ENCODE measurements around the gene AGBL4. TPM values are rescaled to one million over a fixed set of nuclear protein-coding genes. Genes with fewer than 3 reads are reported as not detected.

AGBL4 gene
- total RNA-seq, 4 donors from 2014 or later: 0.13 TPM; not detected in 3

GRCh38 chr1:49686107-49686506 is 337.6 kb downstream of the AGBL4 start:
- no peak overlapping the region for H3K27ac ChIP-seq (replicated peaks in 1 of 4)
- no peak overlapping the region for H3K4me3 ChIP-seq
- intact Hi-C loops (cut with DNase I): no loop called here
- peaks cover 0 to 24% (median 7%) of the 10 kb centered on the region in 4 donors for H3K9me3 ChIP-seq
- no peak for DNase-seq (ENCODE audit: extremely low spot score)
- H3K27me3 ChIP-seq: no peaks in the 10 kb centered on the region
- no peaks in the 10 kb centered on the region for H3K4me1 ChIP-seq
- WGBS: 73% methylated on average over 3 of the region's 3 CpGs
- no peaks in the 10 kb centered on the region for H3K36me3 ChIP-seq
- TF ChIP-seq POLR2AphosphoS5 (IDR thresholded peaks at IDR 0.05) (no peak), EP300 (IDR thresholded peaks at IDR 0.05) (no peak), CTCF (IDR thresholded peaks at IDR 0.05) (no peak), POLR2A (IDR thresholded peaks at IDR 0.05; ENCODE audit: low read depth) (no peak)

- no peaks in the 10 kb centered on the region for H3K36me3 ChIP-seq
- H3K4me1 ChIP-seq: no peaks in the 10 kb centered on the region
- H3K9me3 ChIP-seq: peaks cover 0 to 8% (median 0%) of the 10 kb centered on the region in 4 donors
- no peak for TF ChIP-seq EP300 (IDR thresholded peaks at IDR 0.05)
- no peak for TF ChIP-seq CTCF (IDR thresholded peaks at IDR 0.05)
- no peak for TF ChIP-seq POLR2AphosphoS5 (IDR thresholded peaks at IDR 0.05)
- TF ChIP-seq POLR2A (IDR thresholded peaks at IDR 0.05; ENCODE audit: low read depth): no peak
- no peaks in the 10 kb centered on the region for H3K27me3 ChIP-seq
- WGBS: 50% methylated on average over 2 of the region's 2 CpGs
- DNase-seq (ENCODE audit: extremely low spot score): no peak
- no peak overlapping the region for H3K4me3 ChIP-seq
- H3K27ac ChIP-seq (replicated peaks in 1 of 4): no peak overlapping the region
- intact Hi-C loops (cut with DNase I): no loop called here
Measured at GRCh38 chr1:49677706-49678105, 346.0 kb downstream of the AGBL4 start.

- TF ChIP-seq EP300 (IDR thresholded peaks at IDR 0.05) (no peak), POLR2AphosphoS5 (IDR thresholded peaks at IDR 0.05) (no peak), POLR2A (IDR thresholded peaks at IDR 0.05; ENCODE audit: low read depth) (no peak), CTCF (IDR thresholded peaks at IDR 0.05) (no peak)
- H3K4me1 ChIP-seq: no peaks in the 10 kb centered on the region
- peaks cover 0 to 26% (median 12%) of the 10 kb centered on the region in 4 donors for H3K9me3 ChIP-seq
- WGBS: 59% methylated on average over 3 of the region's 3 CpGs
- H3K4me3 ChIP-seq: no peak overlapping the region
- intact Hi-C loops (cut with DNase I): no loop called here
- no peaks in the 10 kb centered on the region for H3K27me3 ChIP-seq
- H3K36me3 ChIP-seq: no peaks in the 10 kb centered on the region
- H3K27ac ChIP-seq (replicated peaks in 1 of 4): no peak overlapping the region
- no peak for DNase-seq (ENCODE audit: extremely low spot score)
Measured at GRCh38 chr1:49651136-49651535, 372.6 kb downstream of the AGBL4 start.

GRCh38 chr1:49630156-49630555 is 393.6 kb downstream of the AGBL4 start:
- no peak overlapping the region for H3K4me3 ChIP-seq
- intact Hi-C loops (cut with DNase I): no loop called here
- H3K9me3 ChIP-seq: no peaks in the 10 kb centered on the region
- H3K27me3 ChIP-seq: no peaks in the 10 kb centered on the region
- H3K27ac ChIP-seq (replicated peaks in 1 of 4): no peak overlapping the region
- 91% methylated on average over 2 of the region's 2 CpGs for WGBS
- DNase-seq (ENCODE audit: extremely low spot score): no peak
- H3K4me1 ChIP-seq: no peaks in the 10 kb centered on the region
- no peaks in the 10 kb centered on the region for H3K36me3 ChIP-seq
- TF ChIP-seq POLR2A (IDR thresholded peaks at IDR 0.05; ENCODE audit: low read depth): no peak
- TF ChIP-seq CTCF (IDR thresholded peaks at IDR 0.05): no peak
- no peak for TF ChIP-seq POLR2AphosphoS5 (IDR thresholded peaks at IDR 0.05)
- TF ChIP-seq EP300 (IDR thresholded peaks at IDR 0.05): no peak

- H3K27me3 ChIP-seq: no peaks in the 10 kb centered on the region
- no peaks in the 10 kb centered on the region for H3K36me3 ChIP-seq
- H3K27ac ChIP-seq (replicated peaks in 1 of 4): no peak overlapping the region
- 93% methylated on average over 3 of the region's 3 CpGs for WGBS
- intact Hi-C loops (cut with DNase I): no loop called here
- no peaks in the 10 kb centered on the region for H3K4me1 ChIP-seq
- H3K4me3 ChIP-seq: no peak overlapping the region
- DNase-seq (ENCODE audit: extremely low spot score): no peak
- H3K9me3 ChIP-seq: no peaks in the 10 kb centered on the region
- no peak for TF ChIP-seq POLR2A (IDR thresholded peaks at IDR 0.05; ENCODE audit: low read depth)
- TF ChIP-seq EP300 (IDR thresholded peaks at IDR 0.05): no peak
- TF ChIP-seq POLR2AphosphoS5 (IDR thresholded peaks at IDR 0.05): no peak
- no peak for TF ChIP-seq CTCF (IDR thresholded peaks at IDR 0.05)
Measured at GRCh38 chr1:49627781-49628180, 396.0 kb downstream of the AGBL4 start.
